Measurements from ENCODE around the gene TRDN.

TRDN gene

DNA sequence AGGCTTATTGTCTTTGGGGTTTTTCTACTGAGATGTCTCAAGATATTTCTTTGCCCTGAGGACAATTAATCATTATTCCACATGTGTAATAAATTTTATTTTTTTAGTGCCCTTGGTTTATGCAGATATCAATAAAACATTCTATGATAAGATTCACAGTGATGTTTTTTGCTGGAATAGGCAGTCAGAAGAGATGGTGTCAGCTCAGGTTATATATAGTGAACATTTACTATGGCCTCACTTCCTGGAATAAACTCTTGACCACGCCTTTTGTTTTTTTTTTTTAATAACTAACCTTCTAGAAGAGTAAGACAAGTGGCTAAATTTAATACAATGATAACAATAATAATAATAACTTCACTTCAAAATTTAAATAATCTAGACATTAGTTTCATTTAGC lies 209.7 kb downstream of the TRDN start:
- H3K4me3 ChIP-seq (ENCODE audit: low read length): no peak overlapping the region
- DNase-seq (ENCODE audit: low read depth): no peak
- no peak for TF ChIP-seq CTCF (IDR thresholded peaks at IDR 0.05; ENCODE audit: insufficient read depth, low read depth, low read length, missing control alignments)

- no peak overlapping the region for H3K4me3 ChIP-seq (ENCODE audit: low read length)
Measured at GRCh38 chr6:123423130-123423529, 213.6 kb downstream of the TRDN start.

GRCh38 chr6:123420512-123420911 lies 216.2 kb downstream of the TRDN start:
- DNase-seq (ENCODE audit: low read depth): no peak
- TF ChIP-seq CTCF (IDR thresholded peaks at IDR 0.05; ENCODE audit: insufficient read depth, low read depth, low read length, missing control alignments): no peak
- no peak overlapping the region for H3K4me3 ChIP-seq (ENCODE audit: low read length)

More at GRCh38 chr6:123423130-123423529, 213.6 kb downstream of the TRDN start:
- DNase-seq (ENCODE audit: low read depth): no peak
- no peak for TF ChIP-seq CTCF (IDR thresholded peaks at IDR 0.05; ENCODE audit: insufficient read depth, low read depth, low read length, missing control alignments)

DNA sequence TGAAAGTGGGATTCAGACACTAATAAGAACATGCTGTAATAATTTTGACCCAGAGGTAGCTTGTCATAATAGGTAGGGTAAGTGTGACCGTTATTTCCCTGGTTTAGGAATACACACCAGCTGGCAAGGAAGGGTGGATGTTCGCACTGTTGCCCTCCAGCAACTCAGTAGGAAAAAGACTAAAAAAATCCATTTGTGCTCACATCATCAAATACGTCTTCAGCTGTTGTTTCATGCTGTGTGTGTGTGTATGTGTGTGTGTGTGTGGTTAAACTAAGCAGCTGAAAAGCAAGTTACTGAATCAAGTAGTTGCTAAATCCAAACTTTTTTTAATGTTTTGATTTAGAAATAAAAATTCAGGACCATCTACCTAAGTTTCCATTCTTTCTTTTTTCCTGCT lies 218.7 kb downstream of the TRDN start:
- no peak for TF ChIP-seq CTCF (IDR thresholded peaks at IDR 0.05; ENCODE audit: insufficient read depth, low read depth, low read length, missing control alignments)
- no peak for DNase-seq (ENCODE audit: low read depth)
- H3K4me3 ChIP-seq (ENCODE audit: low read length): no peak overlapping the region

GRCh38 chr6:123417535-123417934 lies 219.2 kb downstream of the TRDN start:
- no peak for DNase-seq (ENCODE audit: low read depth)
- no peak for TF ChIP-seq CTCF (IDR thresholded peaks at IDR 0.05; ENCODE audit: insufficient read depth, low read depth, low read length, missing control alignments)
- H3K4me3 ChIP-seq (ENCODE audit: low read length): no peak overlapping the region

DNA sequence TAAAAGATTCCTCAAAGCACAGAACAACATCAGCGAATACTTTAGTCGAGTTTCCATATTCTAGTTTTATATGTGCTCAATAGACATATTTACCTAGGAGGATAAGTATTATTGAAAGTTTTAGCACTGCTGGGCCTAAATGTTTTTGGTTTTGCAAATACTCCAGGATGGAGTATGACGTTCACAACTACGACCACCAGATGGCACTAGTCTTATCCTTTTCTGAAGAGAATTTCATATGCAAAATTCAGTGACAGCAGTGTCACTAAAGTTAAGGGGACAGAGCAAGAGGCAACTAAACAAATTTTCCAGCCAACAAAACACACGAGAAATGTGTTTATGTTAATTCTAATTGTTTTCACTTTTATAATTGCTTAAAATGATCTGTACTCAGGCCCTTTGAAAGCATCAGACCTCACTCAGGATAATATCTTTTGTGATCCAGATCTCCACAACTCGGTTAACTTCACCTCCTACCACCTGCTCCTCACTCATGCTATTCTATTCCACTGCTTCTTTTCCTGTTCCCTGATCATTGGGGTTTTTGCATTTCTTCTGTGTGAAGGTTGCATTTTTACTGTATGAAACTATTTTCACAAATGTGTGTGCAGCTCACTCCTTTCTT lies 220.8 kb downstream of the TRDN start:
- DNase-seq (ENCODE audit: low read depth): peak; percentile 68
- no peak overlapping the region for H3K4me3 ChIP-seq (ENCODE audit: low read length)
- peak; percentile 69 for TF ChIP-seq CTCF (IDR thresholded peaks at IDR 0.05; ENCODE audit: insufficient read depth, low read depth, low read length, missing control alignments)

GRCh38 chr6:123404975-123405374 lies 231.8 kb downstream of the TRDN start:
- TF ChIP-seq CTCF (IDR thresholded peaks at IDR 0.05; ENCODE audit: insufficient read depth, low read depth, low read length, missing control alignments): no peak
- H3K4me3 ChIP-seq (ENCODE audit: low read length): no peak overlapping the region

More at GRCh38 chr6:123404975-123405374, 231.8 kb downstream of the TRDN start:
- DNase-seq (ENCODE audit: low read depth): no peak
